Thoracic aorta (tissue), 2 donors: ENCODE data around the gene HOXD4. TPM values are rescaled to one million over a fixed set of nuclear protein-coding genes. Genes with fewer than 3 reads are reported as not detected.

Experiments used
- ATAC-seq: fragments of 150-250 bp; one replicate; pipeline ENCODE4 v1.8.0; 2017; ENCODE audit warnings: low read depth; ENCODE audit not compliant: insufficient number of reproducible peaks, low FRiP score
- DNase-seq: peaks from one replicate; pipeline ENCODE4 v3.0.0-alpha.2; 2020; ENCODE audit warnings: low spot score
- H3K27ac ChIP-seq, 2 donors: fragments of 200-600 bp; sonication (generic); 1 replicate in 1 of 2; 2 replicates in 1 of 2; pipeline ENCODE4 v1.5.1; 2016; ENCODE audit warnings: mild to moderate bottlenecking in 2 of 2, moderate library complexity in 2 of 2
- H3K27me3 ChIP-seq: fragments of 200-600 bp; sonication (generic); replicated peaks from 2 replicates; pipeline ENCODE4 v1.6.0; 2016; ENCODE audit warnings: mild to moderate bottlenecking; ENCODE audit not compliant: insufficient read depth
- H3K36me3 ChIP-seq: fragments of 200-600 bp; sonication (generic); one replicate; pipeline ENCODE4 v1.5.1; 2016
- H3K4me1 ChIP-seq, 2 donors: fragments of 200-600 bp; sonication (generic); 1 replicate in 1 of 2; 2 replicates in 1 of 2; pipeline versions ENCODE4 v1.5.1 to v1.6.0; 2016; ENCODE audit warnings: low read depth in 2 of 2, mild to moderate bottlenecking in 1 of 2; ENCODE audit not compliant: control insufficient read depth in 1 of 2
- H3K4me3 ChIP-seq: fragments of 200-600 bp; sonication (generic); 2 replicates; pipeline ENCODE4 v1.5.1; 2016; ENCODE audit warnings: mild to moderate bottlenecking
- H3K9me3 ChIP-seq: fragments of 200-600 bp; sonication (generic); 2 replicates; pipeline ENCODE4 v1.5.1; 2016
- total RNA-seq, 2 donors: library from RNA; depleted of rRNA; stranded (reverse); fragments of >200 nt; gene quantifications; one replicate each; pipeline versions ENCODE4 v1.1.0 to v1.2.3, GENCODE V29; 2016
- TF ChIP-seq, protein P1 (sequence below): fragments of 200-600 bp; sonication (generic); IDR thresholded peaks from one replicate; pipeline ENCODE4 v1.5.1; 2019; ENCODE audit warnings: antibody characterized with exemption

The HOXD4 gene
- total RNA-seq, 2 donors from 2014 or later: 4.8 to 9.3 TPM

DNA sequence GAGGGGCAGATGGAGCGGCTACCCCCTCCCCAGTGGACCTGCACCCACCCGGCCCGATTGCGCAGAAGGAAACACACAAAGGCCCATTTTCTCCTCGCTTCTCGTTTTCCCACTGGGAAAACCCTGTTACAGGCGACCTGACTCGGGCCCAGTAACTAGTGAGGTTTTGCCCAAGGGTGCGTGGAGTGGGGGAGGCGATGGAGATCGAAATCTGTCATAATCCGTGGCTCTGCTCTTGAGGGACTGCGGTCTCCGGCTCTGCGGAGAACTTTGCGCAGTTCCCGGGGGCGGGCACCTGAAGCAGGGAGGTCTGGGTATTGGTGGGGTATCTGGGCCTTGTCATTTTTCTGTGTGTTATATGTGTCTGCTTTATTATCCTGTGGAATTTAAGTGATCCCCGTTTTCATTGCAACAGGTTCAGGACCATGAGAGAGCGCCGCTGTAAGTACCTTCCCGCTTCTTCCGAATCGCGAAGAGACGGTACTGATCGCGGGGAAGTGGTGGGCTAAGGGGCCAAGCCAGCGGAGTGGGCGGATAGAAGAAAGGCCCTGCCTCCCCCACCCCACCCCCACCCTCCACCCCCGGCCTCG lies 4.0 kb upstream of the HOXD4 start:
- no peak overlapping the region for H3K4me3 ChIP-seq
- H3K9me3 ChIP-seq: no peaks in the 10 kb centered on the region
- no peak overlapping the region for H3K27ac ChIP-seq
- H3K36me3 ChIP-seq: peaks cover 5% of the 10 kb centered on the region
- H3K27me3 ChIP-seq: no peaks in the 10 kb centered on the region
- H3K4me1 ChIP-seq: no peaks in the 10 kb centered on the region
- TF ChIP-seq, protein P1, sequence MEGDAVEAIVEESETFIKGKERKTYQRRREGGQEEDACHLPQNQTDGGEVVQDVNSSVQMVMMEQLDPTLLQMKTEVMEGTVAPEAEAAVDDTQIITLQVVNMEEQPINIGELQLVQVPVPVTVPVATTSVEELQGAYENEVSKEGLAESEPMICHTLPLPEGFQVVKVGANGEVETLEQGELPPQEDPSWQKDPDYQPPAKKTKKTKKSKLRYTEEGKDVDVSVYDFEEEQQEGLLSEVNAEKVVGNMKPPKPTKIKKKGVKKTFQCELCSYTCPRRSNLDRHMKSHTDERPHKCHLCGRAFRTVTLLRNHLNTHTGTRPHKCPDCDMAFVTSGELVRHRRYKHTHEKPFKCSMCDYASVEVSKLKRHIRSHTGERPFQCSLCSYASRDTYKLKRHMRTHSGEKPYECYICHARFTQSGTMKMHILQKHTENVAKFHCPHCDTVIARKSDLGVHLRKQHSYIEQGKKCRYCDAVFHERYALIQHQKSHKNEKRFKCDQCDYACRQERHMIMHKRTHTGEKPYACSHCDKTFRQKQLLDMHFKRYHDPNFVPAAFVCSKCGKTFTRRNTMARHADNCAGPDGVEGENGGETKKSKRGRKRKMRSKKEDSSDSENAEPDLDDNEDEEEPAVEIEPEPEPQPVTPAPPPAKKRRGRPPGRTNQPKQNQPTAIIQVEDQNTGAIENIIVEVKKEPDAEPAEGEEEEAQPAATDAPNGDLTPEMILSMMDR: no peak
- DNase-seq (no peak), ATAC-seq (no peak)

DNA sequence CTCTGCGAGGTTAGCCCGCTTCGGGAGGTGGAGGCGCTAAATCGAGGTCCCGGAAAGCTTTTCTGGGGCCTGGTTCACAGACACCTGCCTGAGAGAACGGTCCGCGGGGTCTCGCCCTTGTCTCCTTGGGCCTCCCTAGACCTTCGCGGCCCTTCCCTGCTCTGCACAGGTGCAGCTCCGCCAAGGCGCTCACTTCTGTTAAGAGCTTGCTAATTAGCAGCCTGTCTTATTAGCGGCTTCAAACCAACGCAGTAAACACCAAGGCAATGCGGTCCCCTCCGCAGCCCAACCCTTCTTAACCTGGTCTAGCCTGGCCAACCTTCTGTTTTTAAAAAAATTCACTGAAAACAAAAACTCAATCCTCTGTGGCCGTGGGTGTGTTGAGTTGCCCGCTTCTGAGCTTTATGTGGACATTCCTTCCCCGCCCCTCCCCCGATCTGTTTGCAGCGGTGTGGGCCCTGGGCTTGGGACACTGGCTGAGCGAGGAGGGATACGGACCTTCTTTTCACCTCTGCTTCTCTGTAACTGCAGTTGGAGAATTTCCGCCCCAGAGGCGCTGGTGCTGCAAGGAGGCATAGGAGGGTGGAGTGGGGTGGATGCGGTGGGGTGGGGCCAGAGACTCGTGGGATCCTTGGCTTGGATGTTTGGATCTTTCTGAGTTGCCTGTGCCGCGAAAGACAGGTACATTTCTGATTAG lies 3.4 kb upstream of the HOXD4 start:
- no peak overlapping the region for H3K4me3 ChIP-seq
- H3K36me3 ChIP-seq: peaks cover 10% of the 10 kb centered on the region
- H3K9me3 ChIP-seq: no peaks in the 10 kb centered on the region
- ATAC-seq (no peak), DNase-seq (no peak)
- H3K27me3 ChIP-seq: no peaks in the 10 kb centered on the region
- TF ChIP-seq, protein P1: no peak
- H3K27ac ChIP-seq: no peak overlapping the region
- no peaks in the 10 kb centered on the region for H3K4me1 ChIP-seq

DNA sequence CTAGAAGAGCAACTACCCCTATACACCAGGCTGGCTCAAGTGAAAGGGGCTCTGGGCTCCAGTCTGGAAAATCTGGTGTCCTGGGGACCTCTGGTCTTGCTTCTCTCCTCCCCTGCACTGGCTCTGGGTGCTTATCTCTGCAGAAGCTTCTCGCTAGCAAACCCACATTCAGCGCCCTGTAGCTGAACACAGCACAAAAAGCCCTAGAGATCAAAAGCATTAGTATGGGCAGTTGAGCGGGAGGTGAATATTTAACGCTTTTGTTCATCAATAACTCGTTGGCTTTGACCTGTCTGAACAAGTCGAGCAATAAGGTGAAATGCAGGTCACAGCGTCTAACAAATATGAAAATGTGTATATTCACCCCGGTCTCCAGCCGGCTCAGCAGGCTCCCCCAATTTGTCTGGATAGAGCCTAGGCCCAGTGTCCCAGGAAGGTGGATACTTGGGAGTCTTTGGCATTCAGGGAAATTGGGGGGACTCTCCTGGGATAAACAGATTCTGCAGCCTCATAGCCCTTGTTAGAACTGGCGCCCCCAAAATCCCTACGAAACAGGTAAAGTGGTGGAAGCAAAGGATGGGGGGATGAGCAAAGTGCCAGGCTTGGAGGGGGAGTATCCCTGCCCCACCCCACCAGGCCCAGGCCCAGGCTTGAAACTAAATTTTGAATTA lies 2.5 kb upstream of the HOXD4 start:
- H3K9me3 ChIP-seq: no peaks in the 10 kb centered on the region
- no peaks in the 10 kb centered on the region for H3K4me1 ChIP-seq
- H3K4me3 ChIP-seq: no peak overlapping the region
- TF ChIP-seq, protein P1: no peak
- ATAC-seq (no peak), DNase-seq (no peak)
- H3K27me3 ChIP-seq: no peaks in the 10 kb centered on the region
- no peak overlapping the region for H3K27ac ChIP-seq
- H3K36me3 ChIP-seq: peaks cover 10% of the 10 kb centered on the region

DNA sequence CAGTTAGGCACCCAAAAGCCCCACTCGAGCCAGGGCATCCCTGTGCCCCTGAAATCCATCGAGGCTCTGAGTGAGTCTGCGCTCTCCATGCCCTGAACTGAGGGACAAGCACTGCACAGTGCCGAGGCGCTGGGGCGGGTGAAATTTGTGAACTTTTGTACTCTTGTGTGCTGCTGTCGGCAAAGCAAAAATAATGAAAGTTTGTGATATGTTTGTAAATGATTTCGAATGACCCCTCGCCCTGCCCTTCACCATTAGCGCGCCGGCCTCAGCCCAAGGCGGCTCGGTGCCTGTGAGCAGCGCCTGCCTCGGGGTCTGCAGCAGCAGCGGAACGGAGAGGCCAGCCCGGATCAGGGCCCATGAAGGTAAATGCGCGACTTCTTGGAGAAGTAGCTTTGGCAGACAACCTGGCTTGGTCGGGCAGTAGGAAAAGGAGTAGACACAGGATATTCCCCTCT lies 1.8 kb upstream of the HOXD4 start:
- Histone ChIP-seq H3K27me3 (no peaks in the 10 kb centered on the region), H3K4me1 (no peaks in the 10 kb centered on the region), H3K36me3 (peaks cover 10% of the 10 kb centered on the region), H3K9me3 (no peaks in the 10 kb centered on the region), H3K4me3 (no peak overlapping the region), H3K27ac (no peak overlapping the region)
- TF ChIP-seq, protein P1: no peak
- no peak for ATAC-seq
- no peak for DNase-seq

DNA sequence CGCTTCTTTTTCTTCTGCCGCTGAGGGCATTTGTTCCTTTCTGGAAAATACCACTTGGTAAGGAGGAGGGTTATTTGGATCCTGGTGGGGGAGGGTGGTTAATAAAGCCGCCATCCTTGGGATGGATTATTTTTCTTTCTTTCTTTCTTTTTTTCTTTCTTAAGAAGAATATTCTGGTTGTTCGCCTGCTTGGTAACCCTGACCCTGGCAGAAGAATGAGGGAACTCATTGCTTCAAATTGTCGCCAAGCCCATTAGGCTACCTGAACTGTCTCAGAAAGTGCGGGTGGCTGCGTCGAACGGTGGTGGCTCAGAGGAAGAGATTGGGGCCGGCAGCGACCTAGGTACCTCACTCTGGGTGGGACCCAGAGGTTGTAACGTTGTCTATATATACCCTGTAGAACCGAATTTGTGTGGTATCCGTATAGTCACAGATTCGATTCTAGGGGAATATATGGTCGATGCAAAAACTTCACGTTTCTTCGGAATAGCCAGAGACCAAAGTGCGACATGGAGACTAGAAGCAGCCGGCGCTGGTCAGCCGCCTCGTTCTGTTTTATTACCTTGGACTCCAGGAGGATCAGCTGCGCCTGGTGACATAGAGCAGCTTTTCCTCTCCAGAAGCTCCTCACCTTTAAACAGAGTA lies 1.3 kb upstream of the HOXD4 start:
- TF ChIP-seq, protein P1: no peak
- Histone ChIP-seq H3K27ac (no peak overlapping the region), H3K27me3 (no peaks in the 10 kb centered on the region), H3K36me3 (peaks cover 14% of the 10 kb centered on the region), H3K9me3 (no peaks in the 10 kb centered on the region), H3K4me3 (no peak overlapping the region), H3K4me1 (no peaks in the 10 kb centered on the region)
- no peak for ATAC-seq
- no peak for DNase-seq
